NCI-H2196 (cell line): ENCODE data around the gene CLEC2L.
A peak's percentile ranks its signal among the peaks of the same experiment; 100 is the strongest.

ENCODE experiments used
- DNase-seq: peaks from one replicate; lab custom pipeline; 2025; ENCODE audit not compliant: unreplicated experiment; lab: John Stamatoyannopoulos, UW

CLEC2L gene

GRCh38 chr7:139523199-139523941 is at the start of gene CLEC2L:
TSS of gene CLEC2L (plus strand) at chr7:139523685. CDS start at chr7:139523928, 243 bp downstream.
- no peak for DNase-seq

DNA sequence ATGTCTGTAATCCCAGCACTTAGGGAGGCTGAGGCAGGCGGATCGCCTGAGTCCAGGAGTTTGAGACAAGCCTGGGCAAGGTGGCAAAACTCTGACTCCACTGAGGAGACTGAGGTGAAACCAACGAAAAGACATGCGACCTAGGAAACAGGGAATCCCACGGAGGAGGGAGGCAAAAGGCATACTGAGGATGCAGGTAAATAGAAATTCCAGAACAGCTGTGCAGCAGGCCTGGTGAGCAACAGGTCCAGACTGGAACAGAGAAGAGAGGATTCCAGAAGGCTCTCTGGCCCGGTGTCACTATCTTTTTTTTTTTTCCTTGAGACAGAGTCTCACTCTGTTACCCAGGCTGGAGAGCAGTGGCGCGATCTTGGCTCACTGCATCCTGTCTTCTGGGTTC is 47.3 kb upstream of the CLEC2L start:
- DNase-seq: no peak

DNA sequence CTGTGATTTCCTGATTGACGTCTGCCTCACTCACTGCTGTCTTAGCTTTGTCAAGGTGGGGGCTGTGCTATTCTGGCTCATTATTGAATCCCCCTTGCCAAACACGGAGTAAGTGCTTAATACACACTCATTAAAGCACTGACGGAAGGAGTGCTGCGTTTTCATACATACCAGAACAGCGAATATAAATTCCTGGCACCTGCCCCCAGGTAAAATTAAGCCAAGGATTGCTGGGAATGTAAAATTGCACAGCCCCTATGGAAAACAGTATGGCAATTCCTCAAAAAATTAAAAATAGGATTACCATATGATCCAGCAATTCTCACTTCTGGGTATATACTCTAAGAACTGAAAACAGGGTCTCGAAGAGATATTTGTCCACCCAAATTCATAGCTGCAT is 46.6 kb upstream of the CLEC2L start:
- DNase-seq: no peak

GRCh38 chr7:139479620-139480019 is 43.9 kb upstream of the CLEC2L start:
- no peak for DNase-seq

DNA sequence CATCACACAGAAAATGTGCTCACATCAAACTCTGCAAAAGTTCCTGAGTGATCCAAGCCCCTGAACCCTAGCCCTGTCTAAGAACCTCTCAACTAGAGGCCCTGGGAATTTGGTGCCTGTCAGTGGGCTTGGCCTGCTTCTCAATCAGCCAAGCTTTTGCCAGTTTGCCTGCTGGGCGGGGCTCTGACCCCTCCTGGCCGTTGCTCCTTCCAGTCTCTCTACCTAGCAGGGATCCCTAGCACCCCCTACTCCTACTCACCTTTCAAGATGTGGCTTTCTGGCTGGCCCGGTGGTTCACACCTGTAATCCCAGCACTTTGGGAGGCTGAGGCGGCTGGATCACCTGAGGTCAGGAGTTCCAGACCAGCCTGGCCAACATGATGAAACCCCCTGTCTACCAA is 42.1 kb upstream of the CLEC2L start:
- no peak for DNase-seq

DNA sequence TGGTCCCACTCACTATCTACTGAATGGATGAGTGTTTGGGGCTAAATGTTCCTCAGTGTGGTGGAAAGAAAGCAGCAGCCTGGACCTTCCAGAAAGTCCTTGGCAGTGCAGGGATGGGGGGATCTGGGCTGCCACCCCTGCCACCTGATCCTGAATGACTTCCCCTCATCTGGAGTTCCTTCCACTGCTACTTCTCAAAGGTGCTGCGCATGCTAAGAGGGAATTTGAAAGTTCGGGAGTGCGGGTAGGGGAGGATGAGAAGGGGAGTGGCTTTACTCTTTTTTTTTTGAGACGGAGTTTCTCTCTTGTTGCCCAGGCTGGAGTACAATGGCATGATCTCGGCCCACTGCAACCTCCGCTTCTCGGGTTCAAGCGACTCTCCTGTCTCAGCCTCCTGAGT is 41.4 kb upstream of the CLEC2L start:
- no peak for DNase-seq

- DNase-seq: peak; percentile 22
These were observed 40.6 kb upstream of the CLEC2L start for GRCh38 chr7:139482662-139483466.

GRCh38 chr7:139487366-139488080 is 36.0 kb upstream of the CLEC2L start:
- no peak for DNase-seq

DNA sequence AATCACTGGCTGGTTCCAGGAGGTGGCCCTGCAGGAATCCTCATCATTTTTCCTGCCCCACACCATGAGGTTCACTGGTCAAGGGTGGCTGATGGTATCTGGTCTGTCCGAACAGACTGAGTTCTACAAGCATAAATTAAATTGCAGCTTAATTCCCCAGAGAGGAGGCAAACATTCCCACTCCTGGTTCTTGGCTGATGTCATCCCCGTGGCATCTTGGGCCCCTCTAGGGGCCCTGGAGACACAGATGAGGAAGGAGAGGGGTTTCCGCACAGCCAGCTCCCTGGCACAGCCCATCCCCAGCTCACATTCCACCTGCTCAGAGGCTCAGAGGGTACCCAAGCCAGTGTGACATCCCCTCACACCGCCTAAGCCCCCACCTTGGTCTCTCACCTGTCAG is 34.7 kb upstream of the CLEC2L start:
- no peak for DNase-seq

DNA sequence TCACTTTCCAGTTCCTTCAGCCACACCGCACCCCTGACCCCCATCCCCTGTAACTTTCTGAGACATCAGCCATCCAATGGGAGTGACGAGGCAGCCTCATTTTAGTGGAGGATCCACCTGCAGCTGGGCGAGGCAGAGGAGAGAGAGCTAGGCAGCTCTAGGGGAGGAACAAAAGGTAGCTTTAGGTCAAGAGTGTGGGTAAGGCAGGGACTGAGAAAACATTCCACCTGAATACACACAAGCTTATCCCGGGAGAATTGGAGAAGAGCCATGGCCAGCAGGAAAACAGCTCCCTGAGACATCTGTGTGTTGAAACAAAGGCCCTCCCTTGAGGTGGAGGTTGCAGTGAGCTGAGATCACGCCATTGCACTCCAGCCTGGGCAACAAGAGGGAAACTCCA is 33.4 kb upstream of the CLEC2L start:
- peak; percentile 65 for DNase-seq

DNA sequence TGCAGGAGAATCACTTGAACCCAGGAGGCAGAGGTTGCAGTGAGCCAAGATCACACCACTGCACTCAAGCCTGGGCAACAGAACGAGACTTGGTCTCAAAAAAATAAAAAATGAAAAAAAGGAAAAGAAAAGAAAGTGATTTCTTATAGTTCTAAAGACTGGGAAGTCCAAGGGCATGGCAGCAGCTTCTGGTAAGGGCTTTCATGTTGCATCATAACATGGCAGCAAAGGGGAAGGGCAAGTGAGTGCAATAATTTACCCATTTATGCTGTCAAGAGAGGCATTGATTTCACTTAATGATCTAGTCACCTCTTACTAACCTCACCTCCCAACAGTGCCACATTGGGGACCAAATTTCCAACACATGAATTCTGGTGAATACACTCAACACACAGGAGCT is 31.2 kb upstream of the CLEC2L start:
- DNase-seq: no peak

GRCh38 chr7:139494835-139495579 is 28.5 kb upstream of the CLEC2L start:
- DNase-seq: no peak

DNA sequence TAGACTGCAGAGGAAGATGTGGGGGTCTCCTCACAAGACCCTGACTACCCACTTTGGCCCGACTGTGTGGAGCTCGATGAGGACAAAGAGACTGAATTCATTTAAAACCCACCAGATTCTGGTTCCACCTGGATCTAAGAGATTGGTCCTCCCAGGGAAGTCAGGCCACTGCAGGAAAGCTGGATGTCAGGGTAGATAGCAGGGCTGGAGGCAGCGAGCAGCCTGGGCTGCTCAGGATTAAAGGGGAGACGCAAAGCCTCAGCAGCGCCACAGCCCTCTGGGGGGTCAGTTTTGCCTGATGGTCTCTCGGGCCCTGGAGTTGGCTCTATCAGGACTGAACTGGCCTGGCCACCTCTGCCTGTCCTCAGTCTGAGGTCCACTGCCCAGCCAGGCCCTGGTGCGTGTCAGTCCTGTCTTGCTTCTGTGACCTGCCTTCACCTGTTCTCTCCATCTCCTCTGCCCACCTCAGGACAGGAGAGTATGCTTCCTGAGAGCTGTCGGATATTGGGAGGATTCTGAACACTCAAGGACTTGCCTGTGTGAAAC is 27.8 kb upstream of the CLEC2L start:
- DNase-seq: no peak

GRCh38 chr7:139496528-139496927 is 27.0 kb upstream of the CLEC2L start:
- DNase-seq: no peak

DNA sequence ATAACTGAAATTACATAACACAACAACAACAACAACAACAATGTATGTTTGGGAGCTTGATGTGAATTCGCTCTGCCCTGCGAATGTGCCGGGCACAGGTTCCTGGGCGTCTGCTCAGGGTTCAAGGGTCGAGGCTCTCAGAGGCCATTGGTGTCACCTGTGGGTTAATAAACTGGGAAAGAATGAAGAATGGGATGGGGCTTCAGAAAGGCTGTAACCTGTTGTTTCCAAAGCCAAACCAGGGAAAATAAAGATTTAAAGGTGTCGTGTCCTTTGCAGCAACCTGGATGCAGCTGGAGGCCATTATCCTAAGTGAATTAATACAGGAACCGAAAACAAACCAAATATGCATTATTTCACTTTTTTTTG is 22.7 kb upstream of the CLEC2L start:
- DNase-seq: no peak

DNA sequence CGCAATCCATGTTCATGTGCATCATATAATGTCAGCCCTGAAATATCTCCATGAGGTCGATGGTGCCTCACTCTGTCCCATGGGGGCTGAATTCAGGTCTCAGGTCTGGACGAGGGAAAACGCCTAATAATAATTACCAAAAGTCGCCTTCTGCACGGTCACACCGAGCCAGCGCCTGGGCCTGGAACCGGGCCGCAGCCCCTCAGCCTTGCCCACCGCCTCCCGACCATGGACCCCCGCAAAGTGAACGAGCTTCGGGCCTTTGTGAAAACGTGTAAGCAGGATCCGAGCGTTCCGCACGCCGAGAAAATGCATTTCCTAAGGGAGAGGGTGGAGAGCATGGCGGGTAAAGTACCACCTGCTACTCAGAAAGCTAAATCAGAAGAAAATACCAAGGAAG is 21.3 kb upstream of the CLEC2L start:
- no peak for DNase-seq

- DNase-seq: no peak
These were observed 17.9 kb upstream of the CLEC2L start for GRCh38 chr7:139505563-139505962.

GRCh38 chr7:139509535-139509934 is 13.9 kb upstream of the CLEC2L start:
- DNase-seq: no peak

GRCh38 chr7:139511315-139511714 is 12.2 kb upstream of the CLEC2L start:
- no peak for DNase-seq

GRCh38 chr7:139515266-139515665 is 8.2 kb upstream of the CLEC2L start:
- no peak for DNase-seq

GRCh38 chr7:139521439-139521838 is 2.0 kb upstream of the CLEC2L start:
- no peak for DNase-seq
